ENCODE results near the gene ARHGEF33. TPM values are rescaled to one million over a fixed set of nuclear protein-coding genes. Genes with fewer than 3 reads are reported as not detected.

The ARHGEF33 gene
- total RNA-seq, 1 donor from 2014 or later: 0.99 TPM

GRCh38 chr2:38959938-38960608, 70.4 kb downstream of the ARHGEF33 start:
- DNase-seq (ENCODE audit: low read depth): peak; percentile 46

GRCh38 chr2:38960609-38961320, 71.1 kb downstream of the ARHGEF33 start:
- DNase-seq (ENCODE audit: low read depth): no peak

GRCh38 chr2:38966006-38966405, 76.3 kb downstream of the ARHGEF33 start:
- DNase-seq (ENCODE audit: low read depth): no peak

GRCh38 chr2:38966678-38967077, 77.0 kb downstream of the ARHGEF33 start:
- DNase-seq (ENCODE audit: low read depth): no peak

DNA sequence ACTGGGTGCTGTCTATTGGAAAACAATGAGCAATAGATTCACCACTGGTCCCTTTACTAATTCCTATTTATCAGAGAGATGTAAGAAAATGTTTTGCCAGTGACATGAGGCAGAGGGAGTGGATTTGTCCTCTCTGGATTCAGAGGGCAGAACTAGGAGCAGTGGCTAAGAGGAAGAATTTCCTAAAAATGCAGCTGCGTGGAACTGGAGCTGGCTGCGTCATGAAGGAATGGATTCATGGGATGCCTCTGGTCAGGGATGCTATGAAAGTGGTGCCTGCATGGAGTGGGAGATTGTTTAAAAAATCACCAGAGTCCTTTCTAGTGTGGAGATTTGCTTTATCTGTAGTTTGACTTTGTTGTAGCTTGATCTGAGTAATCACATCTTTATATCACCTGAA, 78.3 kb downstream of the ARHGEF33 start:
- DNase-seq (ENCODE audit: low read depth): no peak

GRCh38 chr2:38971377-38971776, 81.7 kb downstream of the ARHGEF33 start:
- no peak for DNase-seq (ENCODE audit: low read depth)

- no peak for DNase-seq (ENCODE audit: low read depth)
Measured at GRCh38 chr2:38973266-38973665, 83.6 kb downstream of the ARHGEF33 start.

DNA sequence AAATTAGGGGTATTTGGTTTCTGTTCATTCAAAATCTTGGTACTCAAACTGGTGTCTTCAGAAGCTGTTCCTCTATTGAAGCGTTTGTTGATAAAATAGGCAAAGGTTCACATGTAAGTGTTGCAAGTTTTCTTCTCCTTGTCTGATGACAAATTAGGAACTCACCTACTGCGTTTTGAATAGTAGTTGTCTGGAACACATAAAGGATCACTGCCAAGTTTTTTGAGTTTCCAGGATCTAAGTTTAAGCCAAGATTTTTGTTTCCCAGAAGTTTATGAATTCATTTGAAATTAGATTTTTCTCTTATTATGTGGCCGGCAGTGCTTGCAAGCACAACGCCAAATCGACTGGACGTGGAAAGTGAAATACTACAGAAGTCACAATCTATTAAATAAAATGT, 85.4 kb downstream of the ARHGEF33 start:
- no peak for DNase-seq (ENCODE audit: low read depth)

- no peak for DNase-seq (ENCODE audit: low read depth)
Measured at GRCh38 chr2:38977047-38977446, 87.4 kb downstream of the ARHGEF33 start.

DNA sequence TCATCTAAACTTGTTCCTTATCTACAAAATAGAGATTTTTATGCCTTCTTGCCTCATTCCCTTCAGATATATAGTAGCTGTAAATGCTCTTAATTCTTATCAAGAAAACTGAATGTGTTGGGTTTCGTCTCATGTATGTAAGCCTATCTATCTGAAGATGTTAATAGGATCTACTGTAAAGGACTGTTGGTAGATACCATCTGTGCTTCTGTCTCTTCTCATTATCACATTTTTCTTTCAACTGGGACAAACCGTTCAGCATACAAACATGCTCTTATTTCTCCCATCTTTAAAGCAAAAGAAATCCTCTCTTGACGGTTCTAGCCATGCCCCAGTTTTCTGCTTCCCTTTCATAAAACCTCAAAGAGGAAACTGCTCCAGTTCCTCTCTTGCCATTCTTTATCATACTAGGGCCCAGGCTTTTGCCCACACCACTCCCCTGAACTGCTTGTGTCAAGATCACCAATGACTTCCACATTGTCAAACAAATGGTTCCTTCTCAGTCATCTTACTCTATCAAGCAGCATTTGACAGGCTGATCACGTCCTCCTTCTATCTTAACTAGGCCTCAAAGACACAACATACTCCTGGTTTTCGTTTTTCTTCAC, 88.7 kb downstream of the ARHGEF33 start:
- DNase-seq (ENCODE audit: low read depth): no peak

GRCh38 chr2:38978908-38979307, 89.2 kb downstream of the ARHGEF33 start:
- DNase-seq (ENCODE audit: low read depth): no peak

GRCh38 chr2:38981003-38981669, 91.5 kb downstream of the ARHGEF33 start:
- DNase-seq (ENCODE audit: low read depth): no peak

GRCh38 chr2:38981670-38982357, 92.1 kb downstream of the ARHGEF33 start:
- DNase-seq (ENCODE audit: low read depth): no peak

DNA sequence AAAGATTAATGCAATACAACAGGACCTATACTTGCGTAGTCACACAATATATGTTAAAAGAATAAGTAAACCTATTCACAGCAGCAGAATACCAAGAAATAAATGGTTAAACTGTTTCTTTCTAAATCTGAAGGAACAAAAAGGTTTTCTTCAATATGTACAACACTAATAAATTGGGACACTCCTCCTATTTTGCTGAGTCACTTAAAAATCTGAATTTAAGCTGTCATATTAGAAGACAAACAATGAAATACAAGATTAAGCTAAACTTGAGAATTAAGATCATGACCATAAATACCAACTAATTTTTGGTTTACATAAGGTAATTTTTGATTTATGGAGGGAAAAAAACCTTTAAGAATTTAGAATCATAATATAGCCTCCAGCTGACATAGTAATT, 92.8 kb downstream of the ARHGEF33 start:
- no peak for DNase-seq (ENCODE audit: low read depth)

DNA sequence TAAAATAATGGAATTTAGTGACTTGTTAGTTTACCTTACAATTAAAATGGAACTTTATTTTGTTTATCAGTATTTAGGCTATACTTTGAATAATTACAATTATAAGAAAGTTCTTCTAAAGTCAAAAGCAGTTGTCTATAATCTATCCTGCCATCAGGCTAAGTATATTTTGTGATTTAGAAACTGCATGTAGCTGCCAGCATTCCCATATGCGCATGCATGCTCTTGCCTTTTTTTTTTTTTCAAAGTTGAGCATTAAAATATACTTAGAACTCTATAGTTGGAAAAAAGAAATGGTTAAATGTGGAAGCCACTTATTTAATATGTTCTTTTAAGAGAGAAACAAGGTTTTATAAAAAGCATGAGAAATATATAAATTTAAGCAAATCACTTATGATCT, 99.0 kb downstream of the ARHGEF33 start:
- DNase-seq (ENCODE audit: low read depth): no peak

DNA sequence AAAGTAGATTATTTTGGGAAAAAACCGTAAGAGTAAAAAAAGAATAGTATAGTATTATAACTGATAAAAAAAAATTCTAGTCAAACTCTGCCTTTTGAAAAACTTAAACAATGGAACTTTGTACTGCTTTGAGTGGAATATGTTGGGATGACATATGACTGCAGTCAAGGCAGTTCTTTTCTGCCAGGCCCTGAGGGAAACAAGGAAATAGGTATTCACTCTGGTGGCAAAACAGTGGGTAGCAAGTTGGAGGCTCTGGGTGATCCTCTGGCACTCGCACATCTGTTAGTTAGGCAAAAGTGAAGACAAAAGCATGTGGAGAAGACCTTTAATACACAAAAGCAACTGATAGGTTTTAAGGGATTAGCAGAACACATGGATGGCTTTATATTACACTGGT, 102.2 kb downstream of the ARHGEF33 start:
- DNase-seq (ENCODE audit: low read depth): no peak

DNA sequence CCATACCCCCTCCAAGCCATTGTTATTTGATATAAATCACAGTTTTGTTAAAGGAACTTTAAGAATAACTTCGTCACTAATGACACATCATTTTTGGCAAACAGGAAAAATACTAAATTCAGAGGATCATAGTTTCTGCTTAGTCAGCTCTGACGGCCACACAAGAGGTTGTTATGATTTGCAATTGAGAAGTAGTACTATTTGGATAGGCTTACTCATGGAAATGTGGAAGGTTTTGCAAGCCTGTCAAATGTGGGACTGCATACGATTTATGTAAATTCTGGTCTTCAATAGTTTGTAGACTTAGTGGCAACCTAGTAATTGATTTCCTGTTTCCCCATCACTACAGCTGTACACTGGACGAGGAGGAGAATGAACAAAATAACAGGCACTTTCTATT, 108.1 kb downstream of the ARHGEF33 start:
- peak; percentile 43 for DNase-seq (ENCODE audit: low read depth)

DNA sequence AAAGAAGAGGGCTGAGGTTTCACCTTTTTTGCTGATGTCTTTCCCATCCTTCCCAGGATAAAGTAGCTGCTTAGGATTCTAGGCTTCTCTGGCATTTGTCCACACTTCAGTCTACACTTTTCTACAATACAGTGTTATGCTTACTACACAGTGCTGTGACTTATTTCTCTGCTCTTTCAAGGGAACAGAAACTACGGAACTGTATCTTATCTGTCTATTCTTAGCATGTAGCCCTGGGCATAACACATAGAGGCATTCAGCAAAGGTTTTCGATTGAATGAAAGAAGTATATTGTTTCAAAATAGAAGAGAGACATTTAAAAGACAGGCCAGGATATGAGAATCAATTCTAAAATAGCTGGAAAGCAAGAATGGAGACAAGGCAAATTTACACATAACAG, 110.9 kb downstream of the ARHGEF33 start:
- no peak for DNase-seq (ENCODE audit: low read depth)

DNA sequence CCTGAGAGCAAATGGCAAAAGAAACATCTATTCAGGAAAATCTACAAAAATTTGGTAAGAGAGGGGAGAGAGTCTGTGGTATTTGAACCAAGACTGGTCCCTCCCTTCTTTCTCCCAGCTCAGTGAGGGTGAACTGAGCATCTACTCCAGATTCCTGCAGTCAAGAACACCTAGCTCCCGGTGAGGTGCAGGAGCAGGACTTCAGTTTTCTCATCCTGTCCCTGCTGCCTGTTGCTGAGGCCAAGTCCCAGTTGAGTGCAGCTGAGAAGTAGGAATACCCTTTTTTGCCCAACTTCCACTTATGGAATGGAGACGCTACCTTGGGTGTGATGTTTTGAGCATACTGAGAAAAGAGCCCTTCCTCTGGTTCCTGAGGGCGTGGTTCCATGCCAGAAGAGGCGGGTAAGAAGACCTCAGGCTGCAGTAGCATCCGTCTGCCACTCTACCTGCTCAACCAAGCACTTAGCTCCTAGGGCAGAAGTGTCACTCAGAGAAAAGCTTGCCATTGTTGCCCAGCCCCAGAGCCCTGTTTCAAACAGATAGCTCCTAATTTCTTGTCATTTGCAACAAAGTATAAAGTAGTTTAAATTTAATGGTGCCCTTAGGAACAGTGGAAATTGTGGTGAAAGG, 118.3 kb downstream of the ARHGEF33 start:
- no peak for DNase-seq (ENCODE audit: low read depth)

GRCh38 chr2:39008665-39009064, 119.0 kb downstream of the ARHGEF33 start:
- DNase-seq (ENCODE audit: low read depth): no peak

DNA sequence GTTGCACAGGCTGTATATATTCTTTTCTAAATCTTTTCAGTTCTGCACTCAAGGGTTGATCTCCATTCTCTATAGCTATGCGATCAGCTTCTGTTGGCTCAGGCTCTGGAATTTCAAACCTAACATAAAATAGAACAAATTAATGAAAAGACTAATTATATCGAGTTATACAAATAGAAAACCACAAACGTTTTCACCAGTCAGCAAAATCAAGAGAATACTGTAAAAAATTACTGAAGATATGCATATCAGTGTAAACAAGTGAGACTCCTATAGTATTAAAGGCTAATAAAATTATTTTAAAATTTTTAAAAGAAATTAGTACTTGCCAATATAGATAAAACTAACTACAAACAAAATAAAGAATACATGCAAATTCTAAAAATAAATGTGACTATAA, 124.2 kb downstream of the ARHGEF33 start:
- no peak for DNase-seq (ENCODE audit: low read depth)

DNA sequence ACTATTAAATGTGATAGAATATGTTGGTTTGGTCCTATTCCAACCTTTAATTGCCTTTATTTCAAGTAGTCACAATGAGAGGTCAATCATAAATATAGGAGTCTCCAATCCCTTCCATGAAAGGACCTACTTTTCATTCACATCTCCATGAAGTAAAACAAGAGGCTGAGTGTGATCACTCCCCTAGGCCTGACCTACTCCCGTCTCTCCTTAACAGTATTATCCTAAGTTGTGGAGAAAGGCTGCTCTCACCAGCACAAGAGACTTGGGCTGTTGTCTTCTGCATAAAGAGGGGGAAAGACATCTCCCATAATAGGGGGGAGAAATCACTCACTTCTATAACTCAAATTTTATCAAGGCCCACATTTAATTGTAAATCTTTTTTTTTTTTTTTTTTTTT, 125.7 kb downstream of the ARHGEF33 start:
- DNase-seq (ENCODE audit: low read depth): no peak
